ENCODE measurements around the gene MIAT. TPM values are rescaled to one million over a fixed set of nuclear protein-coding genes. Genes with fewer than 3 reads are reported as not detected.

Gene MIAT
- total RNA-seq, 3 donors from 2014 or later (not counting 1 experiment from before 2014, with no cell fraction given) = 75.3 to 105 (median 76.3) TPM

DNA sequence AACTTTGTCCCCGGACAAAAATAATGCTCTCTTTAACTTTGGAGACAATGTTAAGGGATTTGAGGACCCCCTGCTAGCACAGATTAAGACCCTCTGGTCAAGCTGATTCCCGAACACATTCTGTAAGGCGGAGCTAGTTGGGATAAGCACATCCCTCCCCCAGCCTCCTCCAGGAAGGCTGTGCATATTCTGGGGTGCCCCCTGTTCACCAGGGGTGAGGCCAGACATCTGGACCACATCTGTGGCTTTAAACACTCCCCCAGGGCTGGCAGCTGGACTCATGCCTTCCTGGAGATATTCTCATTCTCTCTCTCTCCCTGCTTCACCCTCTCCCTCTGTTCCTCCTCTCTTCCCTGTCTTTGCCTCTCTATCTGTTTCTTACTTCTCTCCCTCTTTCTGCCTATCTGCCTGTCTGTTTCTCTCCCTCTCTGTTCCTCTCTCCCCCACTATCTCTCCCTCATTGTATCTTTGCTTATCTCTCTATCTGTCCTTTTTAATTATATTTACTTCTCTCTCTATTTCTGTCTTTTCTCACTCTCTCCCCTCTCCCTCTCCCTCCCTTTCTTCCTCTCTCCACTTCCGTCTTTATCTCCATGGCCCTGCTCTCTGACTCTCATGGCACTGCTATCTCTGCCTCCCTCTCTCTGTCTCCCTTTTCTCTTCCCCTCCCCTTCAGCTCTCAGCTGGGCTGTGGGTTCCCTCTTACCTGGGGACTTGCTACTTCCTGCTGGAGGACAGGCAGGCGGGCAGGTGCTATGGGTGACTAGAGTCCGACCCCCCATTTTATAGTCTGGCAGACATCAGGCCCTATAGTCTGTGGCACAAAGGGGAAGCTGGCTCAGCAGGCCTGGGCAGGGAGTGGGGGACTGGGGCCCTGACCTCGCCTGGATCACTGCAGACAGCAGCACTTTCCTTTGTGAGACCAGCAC is 39.9 kb upstream of the MIAT start, which contains the start of gene CRYBB1:
Gene CRYBB1, minus strand, starts transcription at position 757 of the 929 bp plus-strand sequence. CDS start 1,708 bp downstream, outside the sequence.
- Histone ChIP-seq H3K4me3 (ENCODE audit: low read length) (no peak within 1 kb of the TSS), H3K9me3 (ENCODE audit: control insufficient read depth, insufficient read depth, low read length) (no peaks in the 10 kb centered on the region), H3K4me1 (ENCODE audit: control insufficient read depth, insufficient read depth, low read length) (peaks cover 34% of the 10 kb centered on the region), H3K27me3 (ENCODE audit: control insufficient read depth, insufficient read depth, low read length) (no peaks in the 10 kb centered on the region), H3K27ac (ENCODE audit: low read length) (no peak within 1 kb of the TSS), H3K36me3 (ENCODE audit: control insufficient read depth, insufficient read depth, low read length) (no peaks in the 10 kb centered on the region)
- H3K27ac Mint-ChIP-seq = peak within 1 kb of the TSS; percentile 2 to 5
- H3K36me3 Mint-ChIP-seq = no peaks in the 10 kb centered on the region
- TF ChIP-seq, protein P1, sequence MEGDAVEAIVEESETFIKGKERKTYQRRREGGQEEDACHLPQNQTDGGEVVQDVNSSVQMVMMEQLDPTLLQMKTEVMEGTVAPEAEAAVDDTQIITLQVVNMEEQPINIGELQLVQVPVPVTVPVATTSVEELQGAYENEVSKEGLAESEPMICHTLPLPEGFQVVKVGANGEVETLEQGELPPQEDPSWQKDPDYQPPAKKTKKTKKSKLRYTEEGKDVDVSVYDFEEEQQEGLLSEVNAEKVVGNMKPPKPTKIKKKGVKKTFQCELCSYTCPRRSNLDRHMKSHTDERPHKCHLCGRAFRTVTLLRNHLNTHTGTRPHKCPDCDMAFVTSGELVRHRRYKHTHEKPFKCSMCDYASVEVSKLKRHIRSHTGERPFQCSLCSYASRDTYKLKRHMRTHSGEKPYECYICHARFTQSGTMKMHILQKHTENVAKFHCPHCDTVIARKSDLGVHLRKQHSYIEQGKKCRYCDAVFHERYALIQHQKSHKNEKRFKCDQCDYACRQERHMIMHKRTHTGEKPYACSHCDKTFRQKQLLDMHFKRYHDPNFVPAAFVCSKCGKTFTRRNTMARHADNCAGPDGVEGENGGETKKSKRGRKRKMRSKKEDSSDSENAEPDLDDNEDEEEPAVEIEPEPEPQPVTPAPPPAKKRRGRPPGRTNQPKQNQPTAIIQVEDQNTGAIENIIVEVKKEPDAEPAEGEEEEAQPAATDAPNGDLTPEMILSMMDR (IDR thresholded peaks at IDR 0.05) = no peak
- WGBS (ENCODE audit: insufficient coverage) = 67% methylated on average over 7 of the region's 7 CpGs
- ATAC-seq (no peak), DNase-seq (no peak)
- peaks cover 34 to 61% of the 10 kb centered on the region in 2 donors for H3K4me1 Mint-ChIP-seq
- no peak within 1 kb of the TSS for H3K4me3 Mint-ChIP-seq
- intact Hi-C loops (cut with micrococcal nuclease) = no loop called here
- H3K27me3 Mint-ChIP-seq (ENCODE audit: low read depth in 2 of 2) = no peaks in the 10 kb centered on the region
- no peaks in the 10 kb centered on the region for H3K9me3 Mint-ChIP-seq

DNA sequence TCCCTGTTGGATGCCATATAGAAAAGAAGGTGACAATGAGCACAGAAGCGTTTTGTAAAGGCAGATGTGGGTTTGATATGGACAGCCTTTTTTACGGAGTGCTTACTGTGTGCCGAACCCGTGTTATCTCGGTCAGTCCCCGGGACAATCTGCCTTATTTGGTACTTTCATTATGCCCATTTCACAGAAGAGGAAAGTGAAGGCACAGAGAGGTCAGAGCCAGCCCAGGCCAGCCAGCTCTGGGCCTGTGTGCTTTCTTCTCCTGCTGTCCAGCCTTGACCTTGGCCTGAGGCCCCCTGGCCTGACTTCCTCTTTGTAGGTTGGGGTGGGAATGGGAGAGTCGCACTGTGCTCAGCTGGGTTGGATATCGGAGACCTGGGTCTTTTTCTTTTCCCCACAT is 38.9 kb upstream of the MIAT start:
- Mint-ChIP-seq H3K27ac (peak overlapping the region in 1 of 2 donors; percentile 5), H3K4me3 (no peak overlapping the region), H3K36me3 (no peaks in the 10 kb centered on the region), H3K4me1 (peaks cover 34 to 55% of the 10 kb centered on the region in 2 donors), H3K27me3 (ENCODE audit: low read depth in 2 of 2) (no peaks in the 10 kb centered on the region), H3K9me3 (no peaks in the 10 kb centered on the region)
- Histone ChIP-seq H3K9me3 (ENCODE audit: control insufficient read depth, insufficient read depth, low read length) (no peaks in the 10 kb centered on the region), H3K4me1 (ENCODE audit: control insufficient read depth, insufficient read depth, low read length) (peaks cover 34% of the 10 kb centered on the region), H3K27ac (ENCODE audit: low read length) (no peak overlapping the region), H3K4me3 (ENCODE audit: low read length) (no peak overlapping the region), H3K36me3 (ENCODE audit: control insufficient read depth, insufficient read depth, low read length) (no peaks in the 10 kb centered on the region), H3K27me3 (ENCODE audit: control insufficient read depth, insufficient read depth, low read length) (no peaks in the 10 kb centered on the region)
- WGBS (ENCODE audit: insufficient coverage) = 87% methylated on average over 7 of the region's 8 CpGs
- ATAC-seq (no peak), DNase-seq (no peak)
- intact Hi-C loops (cut with micrococcal nuclease) = no loop called here
- TF ChIP-seq, protein P1 (IDR thresholded peaks at IDR 0.05) = no peak

DNA sequence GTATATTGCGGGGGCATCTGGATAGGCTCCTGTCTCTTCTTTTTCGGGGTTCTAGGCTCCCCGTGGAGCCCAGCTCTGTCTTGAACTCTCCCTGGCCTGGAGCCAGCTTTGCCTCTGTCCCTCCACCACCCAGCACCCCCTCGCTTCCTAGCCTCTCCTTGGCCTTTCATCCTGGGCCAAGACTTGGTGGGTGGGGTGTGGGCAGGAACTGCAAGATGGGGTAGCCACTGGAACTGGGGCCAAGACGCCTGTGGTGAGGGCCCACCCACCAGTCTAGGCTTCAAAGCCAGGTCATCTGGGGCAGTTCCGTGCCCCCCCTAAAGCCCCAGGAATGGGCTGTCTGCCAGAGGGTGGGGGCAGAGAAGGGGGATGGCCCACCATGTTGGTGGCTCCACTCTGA is 37.9 kb upstream of the MIAT start:
- ATAC-seq = no peak
- no peaks in the 10 kb centered on the region for H3K27me3 Mint-ChIP-seq (ENCODE audit: low read depth in 2 of 2)
- intact Hi-C loops (cut with micrococcal nuclease) = no loop called here
- Histone ChIP-seq H3K9me3 (ENCODE audit: control insufficient read depth, insufficient read depth, low read length) (no peaks in the 10 kb centered on the region), H3K36me3 (ENCODE audit: control insufficient read depth, insufficient read depth, low read length) (no peaks in the 10 kb centered on the region), H3K27me3 (ENCODE audit: control insufficient read depth, insufficient read depth, low read length) (no peaks in the 10 kb centered on the region), H3K27ac (ENCODE audit: low read length) (no peak overlapping the region), H3K4me3 (ENCODE audit: low read length) (no peak overlapping the region), H3K4me1 (ENCODE audit: control insufficient read depth, insufficient read depth, low read length) (peaks cover 34% of the 10 kb centered on the region)
- peaks cover 0 to 4% of the 10 kb centered on the region in 2 donors for H3K9me3 Mint-ChIP-seq
- H3K27ac Mint-ChIP-seq = no peak overlapping the region
- H3K36me3 Mint-ChIP-seq = no peaks in the 10 kb centered on the region
- H3K4me3 Mint-ChIP-seq = no peak overlapping the region
- no peak for DNase-seq
- H3K4me1 Mint-ChIP-seq = peaks cover 29 to 48% of the 10 kb centered on the region in 2 donors
- TF ChIP-seq, protein P1 (IDR thresholded peaks at IDR 0.05) = no peak
- WGBS (ENCODE audit: insufficient coverage) = 55% methylated on average over 5 of the region's 6 CpGs
